D721Med (cell line): ENCODE measurements around the gene MMAB.

Experiments
- DNase-seq: peaks from one replicate; pipeline ENCODE4 v3.0.0; 2011; ENCODE audit warnings: low spot score; ENCODE audit not compliant: insufficient read length
- FAIRE-seq: peaks from 2 replicates; lab custom pipeline; 2011; peaks lifted over from hg19 to GRCh38; lab: Jason Lieb, UNC
- TF ChIP-seq, protein P1 (sequence below): IDR thresholded peaks from 2 replicates; pipeline ENCODE4 v1.5.1; 2012; ENCODE audit warnings: mild to moderate bottlenecking, control low read depth; ENCODE audit not compliant: insufficient read depth; ENCODE audit errors: missing control alignments

Gene MMAB

DNA sequence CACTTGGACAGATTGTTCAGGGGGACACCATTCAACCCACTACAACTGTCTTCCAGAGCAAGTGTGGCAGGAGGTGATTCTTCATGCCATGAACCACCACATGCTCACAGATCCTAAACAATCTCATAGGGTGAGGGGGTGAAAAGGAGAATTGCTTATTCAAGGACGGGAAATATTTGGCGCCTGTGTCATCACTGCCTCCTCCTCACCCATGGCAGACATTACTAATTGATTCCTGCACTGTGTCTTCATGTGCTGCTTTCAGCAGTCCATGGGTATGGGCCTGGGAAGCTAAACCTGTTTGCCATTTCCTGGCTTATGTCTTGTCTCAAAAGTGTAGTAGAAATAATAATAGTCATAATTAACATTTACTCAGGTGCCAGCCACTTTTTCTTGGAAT is 31.3 kb downstream of the MMAB start:
- no peak for DNase-seq
- FAIRE-seq, result no peak

DNA sequence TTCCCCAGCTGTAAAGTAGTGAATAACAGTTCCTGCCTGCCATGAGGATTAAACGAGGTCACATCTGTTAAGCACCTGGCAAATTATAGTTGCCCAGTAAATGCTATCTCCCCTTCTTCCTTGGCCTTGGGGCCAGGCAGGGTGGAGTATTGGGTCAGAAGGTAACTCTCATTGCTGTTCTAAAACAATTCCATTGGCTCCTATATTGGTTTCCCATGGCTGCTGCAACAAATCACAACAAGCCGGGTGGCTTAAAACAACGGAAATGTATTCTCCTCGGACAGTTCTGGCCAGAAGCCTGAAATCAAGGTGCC is 31.9 kb downstream of the MMAB start:
- DNase-seq, result no peak
- FAIRE-seq, result no peak
- TF ChIP-seq, protein P1, sequence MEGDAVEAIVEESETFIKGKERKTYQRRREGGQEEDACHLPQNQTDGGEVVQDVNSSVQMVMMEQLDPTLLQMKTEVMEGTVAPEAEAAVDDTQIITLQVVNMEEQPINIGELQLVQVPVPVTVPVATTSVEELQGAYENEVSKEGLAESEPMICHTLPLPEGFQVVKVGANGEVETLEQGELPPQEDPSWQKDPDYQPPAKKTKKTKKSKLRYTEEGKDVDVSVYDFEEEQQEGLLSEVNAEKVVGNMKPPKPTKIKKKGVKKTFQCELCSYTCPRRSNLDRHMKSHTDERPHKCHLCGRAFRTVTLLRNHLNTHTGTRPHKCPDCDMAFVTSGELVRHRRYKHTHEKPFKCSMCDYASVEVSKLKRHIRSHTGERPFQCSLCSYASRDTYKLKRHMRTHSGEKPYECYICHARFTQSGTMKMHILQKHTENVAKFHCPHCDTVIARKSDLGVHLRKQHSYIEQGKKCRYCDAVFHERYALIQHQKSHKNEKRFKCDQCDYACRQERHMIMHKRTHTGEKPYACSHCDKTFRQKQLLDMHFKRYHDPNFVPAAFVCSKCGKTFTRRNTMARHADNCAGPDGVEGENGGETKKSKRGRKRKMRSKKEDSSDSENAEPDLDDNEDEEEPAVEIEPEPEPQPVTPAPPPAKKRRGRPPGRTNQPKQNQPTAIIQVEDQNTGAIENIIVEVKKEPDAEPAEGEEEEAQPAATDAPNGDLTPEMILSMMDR, result no peak

More for the DNA sequence above, 31.3 kb downstream of the MMAB start:
- TF ChIP-seq, protein P1, result no peak

DNA sequence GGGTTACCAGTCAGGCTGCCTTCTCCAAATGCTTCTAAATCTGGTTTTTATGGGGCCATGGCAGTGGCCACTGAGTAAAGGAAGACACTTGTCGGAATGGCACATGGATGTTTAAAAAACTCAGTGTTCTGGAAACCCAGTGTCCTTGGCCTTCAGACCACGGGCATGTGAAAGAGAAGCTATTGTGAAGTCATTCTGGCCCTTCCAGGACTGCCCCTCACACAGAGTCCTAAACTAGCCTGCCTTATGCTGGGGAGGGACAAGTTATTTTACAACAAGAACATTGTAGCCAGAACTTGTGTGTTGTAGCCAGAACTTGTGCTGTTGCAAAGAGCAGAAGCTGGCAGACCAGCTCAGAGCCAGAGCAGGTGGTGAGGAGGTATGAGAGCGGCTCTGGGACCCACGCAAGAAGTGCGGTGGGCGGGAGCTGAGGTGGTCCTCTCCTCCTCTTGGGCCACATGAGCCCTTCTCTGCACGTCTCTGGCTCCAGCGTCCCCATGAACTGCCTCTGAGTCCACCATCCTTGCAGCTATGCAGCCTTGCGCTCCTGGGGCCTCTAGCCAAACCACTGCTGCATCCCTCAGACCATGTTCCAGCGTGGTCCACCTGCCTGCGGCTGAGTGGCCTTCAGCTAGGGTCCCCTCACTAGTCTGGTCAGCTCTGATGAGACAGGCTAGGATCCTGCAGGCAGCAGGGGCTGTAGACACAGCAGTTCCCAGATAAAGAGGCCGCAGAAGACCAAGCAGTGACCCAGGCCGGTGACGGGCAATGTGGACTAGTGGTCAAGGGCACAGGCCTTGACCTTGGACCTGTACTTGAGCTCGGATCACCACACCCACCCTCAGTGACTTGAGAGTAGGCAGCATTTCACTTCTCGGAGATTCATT is 32.5 kb downstream of the MMAB start:
- TF ChIP-seq, protein P1, result no peak
- no peak for DNase-seq
- FAIRE-seq, result no peak

DNA sequence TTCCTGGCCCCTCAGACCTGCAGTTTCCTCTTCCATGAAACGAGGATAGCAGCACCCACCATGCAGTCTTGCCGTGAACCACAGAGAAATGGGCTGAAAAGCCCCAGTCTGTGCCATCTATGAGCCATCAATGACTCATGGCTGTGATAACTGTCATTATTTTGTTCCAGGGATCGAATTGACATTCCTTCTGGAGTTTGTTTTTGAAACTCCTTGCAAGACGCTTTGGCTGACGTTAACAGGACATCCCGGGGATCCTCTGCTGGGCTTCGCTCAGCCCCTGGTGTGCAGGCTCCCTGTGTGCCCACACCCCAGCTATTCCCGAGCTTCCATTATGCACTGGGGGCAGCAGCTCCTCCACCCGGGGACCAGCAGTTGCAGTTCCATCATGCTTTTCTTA is 33.8 kb downstream of the MMAB start:
- DNase-seq, result no peak
- FAIRE-seq, result no peak
- TF ChIP-seq, protein P1, result no peak

DNA sequence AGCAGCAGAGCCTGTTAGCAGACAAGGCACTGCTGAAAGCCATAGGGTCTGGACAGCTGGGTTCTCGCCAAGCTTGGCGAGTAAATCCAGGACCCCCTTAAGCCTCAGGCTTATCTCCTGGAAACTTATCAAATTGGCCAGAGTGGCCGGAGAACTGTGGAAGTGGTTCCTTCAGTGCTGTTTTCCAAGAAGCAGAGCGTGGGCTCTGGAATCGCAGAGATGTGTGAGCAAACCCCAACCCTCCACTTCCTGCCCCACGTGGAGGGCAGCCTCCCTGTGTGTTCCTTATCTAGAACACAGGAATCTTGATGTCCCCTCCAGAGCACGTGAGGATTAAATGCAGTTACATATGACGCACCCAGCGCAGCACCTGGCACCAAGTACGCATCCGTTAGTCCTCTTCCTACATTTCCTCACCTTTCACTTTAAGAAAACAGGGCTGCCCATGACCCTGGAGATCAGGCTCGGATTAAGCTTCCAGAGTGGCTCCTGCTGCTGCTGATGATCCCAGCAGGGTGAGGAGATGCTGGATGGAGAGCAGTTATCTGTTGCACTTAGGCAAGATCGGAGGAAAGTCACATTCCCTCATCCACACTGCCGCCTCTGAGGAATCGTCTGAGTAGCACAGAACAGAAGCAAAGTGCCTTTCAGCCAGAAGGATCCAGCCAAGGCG is 35.0 kb downstream of the MMAB start:
- DNase-seq, result peak; percentile 72
- FAIRE-seq, result peak; percentile 67
- TF ChIP-seq, protein P1, result no peak

DNA sequence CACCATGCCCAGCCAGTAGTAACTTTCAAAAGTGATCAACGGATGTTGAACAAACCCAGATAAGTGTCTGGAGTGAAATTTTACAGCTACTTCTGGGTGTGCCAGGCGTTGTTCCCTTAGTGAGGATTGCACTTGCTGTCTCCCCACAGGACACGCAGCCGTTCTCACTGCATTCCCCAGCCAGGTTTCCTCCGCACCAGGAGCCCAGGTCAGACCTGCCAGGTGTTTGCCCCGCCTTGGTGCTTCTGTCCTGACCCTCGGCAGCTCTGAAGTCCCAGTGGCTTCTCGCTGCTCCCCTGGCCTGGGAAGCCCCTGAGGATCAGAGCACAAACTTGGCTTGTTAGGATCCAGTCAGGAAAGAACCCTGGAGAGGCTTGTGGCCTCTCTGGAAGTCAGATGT is 36.2 kb downstream of the MMAB start:
- DNase-seq, result peak; percentile 11
- TF ChIP-seq, protein P1, result no peak
- FAIRE-seq, result no peak

DNA sequence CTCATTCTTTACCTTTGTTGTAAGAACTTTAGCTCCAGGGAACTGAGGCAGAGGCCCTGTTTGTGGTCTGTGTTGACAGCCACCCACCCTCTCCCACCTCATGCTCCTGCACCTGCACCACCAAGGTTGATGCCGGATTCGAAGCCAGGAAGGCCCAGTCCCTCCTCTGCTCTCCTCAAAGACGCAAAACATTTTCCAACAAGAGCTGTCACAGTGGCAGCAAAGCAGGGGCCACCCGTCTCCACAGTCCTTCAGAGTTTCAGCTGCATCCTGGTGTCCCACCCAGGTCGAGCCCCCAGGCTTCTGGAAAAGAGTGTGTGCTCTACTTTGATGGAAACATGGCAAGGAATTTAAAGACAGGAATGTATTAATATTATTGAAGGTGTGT is 37.4 kb downstream of the MMAB start:
- TF ChIP-seq, protein P1, result no peak
- FAIRE-seq (no peak), DNase-seq (no peak)
